Measurements from ENCODE around the gene MED20.

Gene MED20

DNA sequence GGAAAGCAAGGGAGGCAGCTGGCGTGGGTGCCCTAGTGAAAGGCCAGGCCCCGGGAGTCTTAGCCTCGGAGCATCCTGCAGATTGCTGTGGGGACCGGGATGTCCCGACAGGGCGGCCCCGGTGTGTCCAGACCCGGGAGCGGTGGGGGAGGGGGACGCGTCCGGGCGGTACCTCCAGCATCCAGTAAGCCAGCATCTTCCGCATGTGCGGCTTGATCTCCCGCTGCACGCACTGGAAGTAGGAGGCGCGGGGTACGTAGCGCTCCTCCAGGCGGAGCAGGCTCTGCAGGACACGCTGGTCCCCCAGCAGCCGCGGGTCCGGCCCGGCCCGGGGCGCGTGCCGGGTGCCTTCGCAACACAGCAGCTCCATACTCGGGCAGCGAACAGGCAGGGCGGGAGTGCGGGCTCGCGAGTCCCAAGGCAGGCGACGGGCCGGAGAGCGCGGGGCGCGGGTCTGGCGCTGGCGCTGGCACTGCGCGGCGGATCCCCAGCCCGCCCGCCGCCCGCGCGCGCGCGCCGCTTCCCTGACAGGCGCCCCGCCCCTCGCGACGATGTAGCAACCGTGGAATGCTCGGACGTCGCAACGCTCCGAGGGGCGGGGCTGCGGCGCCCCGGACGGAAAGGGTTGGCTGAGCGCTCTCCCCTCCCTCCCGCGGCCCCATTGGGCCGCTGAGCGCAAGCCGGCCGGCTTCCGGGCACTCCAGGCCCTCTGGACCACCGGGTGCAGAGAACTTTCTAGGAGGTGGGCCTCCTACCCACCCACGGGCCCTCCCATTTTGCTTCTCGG, 20.5 kb upstream of the MED20 start, which contains the start of gene CCND3:
CCND3 (minus strand) TSS at position 529 of the 787 bp plus-strand sequence; CDS start at position 370, 159 bp downstream.
- in situ Hi-C loops (cut with MboI; ENCODE audit: low sequenced_read_pairs), result no loop called here

DNA sequence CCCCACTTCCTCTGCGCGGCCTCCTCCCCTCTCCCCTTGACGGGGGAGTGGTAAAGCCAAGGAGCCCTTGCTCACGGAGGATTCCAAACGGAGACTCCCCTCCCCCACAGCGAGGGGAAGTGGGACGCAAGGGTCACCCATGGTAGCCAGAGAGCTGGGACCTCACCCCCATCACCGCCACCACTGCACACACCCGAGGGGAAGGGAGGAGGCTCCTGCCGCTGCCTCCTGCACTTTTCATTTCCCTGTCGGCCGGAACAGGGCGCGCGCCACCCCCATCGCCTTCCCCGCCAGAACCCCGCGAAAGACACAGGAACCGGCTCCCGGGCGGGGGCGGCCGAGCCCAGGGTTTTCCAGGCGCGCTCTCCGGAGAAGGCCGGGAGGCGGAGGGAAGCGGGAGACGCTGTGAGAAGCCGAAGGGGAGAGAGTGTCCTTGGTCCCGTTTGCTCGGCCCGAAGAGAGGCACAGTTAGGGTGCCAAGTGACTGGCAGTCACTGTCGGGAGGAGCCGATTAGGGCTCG, 19.9 kb upstream of the MED20 start:
- in situ Hi-C loops (cut with MboI; ENCODE audit: low sequenced_read_pairs), result no loop called here

DNA sequence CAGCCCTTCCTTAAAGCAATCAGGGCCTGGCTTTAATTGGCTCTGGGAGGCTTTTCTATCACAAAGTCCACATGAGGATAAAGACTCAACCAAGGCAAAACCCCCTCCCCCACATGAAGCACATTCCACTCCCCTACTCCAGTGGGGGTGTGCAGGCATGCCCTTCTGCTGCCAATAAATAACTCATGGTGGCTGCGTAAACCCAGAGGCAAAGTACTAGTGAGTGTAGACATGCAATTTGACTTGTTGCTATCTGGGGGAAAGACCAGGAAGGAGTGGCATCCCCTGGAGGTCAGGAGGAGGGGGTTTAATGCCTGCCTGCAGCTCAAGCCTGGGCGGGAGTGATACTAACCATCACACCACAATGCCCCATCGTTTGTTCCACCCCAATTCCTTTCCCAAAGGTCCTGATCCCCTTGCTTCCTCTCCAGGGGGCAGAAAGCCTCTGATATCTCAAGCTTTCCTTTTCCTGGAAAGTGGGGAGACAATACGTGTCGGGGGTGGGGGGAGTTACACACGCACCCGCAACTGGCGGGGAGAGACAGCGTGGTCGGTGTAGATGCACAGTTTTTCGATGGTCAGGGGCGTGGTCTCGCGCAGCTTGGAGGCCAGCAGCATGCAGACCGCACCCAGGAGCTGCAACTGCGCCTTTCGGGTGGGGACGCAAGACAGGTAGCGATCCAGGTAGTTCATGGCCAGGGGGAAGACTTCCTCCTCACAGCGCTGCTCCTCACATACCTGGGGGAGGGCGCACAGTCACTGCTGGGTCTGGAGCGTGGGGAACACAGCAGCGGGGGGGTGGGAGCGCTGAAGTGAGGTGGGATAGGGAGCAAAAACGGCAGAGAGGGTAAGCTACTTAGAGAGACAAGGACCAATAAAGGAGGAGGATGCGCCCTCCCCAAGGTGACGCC, 19.2 kb upstream of the MED20 start:
- in situ Hi-C loops (cut with MboI; ENCODE audit: low sequenced_read_pairs), result no loop called here

DNA sequence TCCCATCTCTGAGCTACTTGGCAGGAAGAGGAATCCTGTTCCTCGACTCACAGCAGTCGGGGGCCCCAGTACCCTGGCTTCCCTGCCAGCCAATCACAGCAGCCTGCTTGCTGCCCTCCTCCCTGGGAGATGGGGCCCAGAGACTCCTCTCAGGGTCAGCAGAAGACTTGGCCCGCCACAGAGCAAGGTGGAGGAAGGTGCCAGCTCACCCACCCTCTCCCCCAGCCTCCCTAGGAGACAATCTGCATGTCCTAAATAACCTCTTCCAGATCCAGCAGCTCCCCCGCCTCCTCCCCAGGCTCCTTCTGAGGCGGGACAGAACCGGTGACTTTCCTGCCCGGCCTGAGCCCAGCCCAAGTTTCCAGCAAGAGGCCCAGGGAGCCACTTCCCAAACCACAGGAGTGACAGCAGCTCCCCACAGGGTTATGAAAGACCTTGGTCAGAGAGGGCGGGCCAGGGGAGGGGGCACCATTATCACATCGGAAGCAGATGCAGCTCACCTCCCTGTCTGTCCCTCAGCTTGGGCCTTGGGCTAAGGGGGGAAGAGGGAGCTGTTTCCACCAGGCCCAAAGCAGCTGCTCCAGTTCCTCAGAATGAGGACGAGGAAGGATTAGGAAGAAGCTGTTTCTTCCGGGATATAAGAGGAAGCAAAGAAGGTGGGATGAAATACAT, 18.4 kb upstream of the MED20 start:
- in situ Hi-C loops (cut with MboI; ENCODE audit: low sequenced_read_pairs), result no loop called here

DNA sequence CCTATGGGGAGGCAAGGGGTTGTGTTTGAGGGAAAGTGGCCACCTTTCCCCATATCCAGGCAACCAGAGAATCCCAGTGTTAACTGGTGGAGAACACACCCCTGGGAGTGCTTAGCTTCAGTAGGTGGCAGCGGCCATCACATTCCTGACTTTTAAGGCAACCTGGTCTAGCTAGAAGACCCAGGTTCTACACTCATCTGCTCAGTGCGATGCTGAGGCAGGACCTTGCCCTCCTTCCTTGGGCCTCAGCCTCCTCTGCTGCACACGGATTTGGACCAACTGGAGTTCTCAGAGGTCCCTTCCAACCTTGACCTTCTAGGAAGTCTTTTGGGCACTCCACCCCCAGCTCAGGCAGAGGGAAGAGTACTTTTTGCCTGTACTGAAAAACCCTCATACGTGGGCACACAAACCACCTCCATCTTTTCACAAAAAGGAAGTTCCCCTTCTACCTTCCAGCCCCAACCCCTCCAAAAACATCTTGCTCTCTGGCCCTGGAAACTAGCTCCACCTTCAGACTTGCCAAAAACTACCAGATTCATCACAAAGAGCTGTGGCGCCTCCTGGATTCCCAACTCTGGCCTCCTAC, 17.7 kb upstream of the MED20 start:
- in situ Hi-C loops (cut with MboI; ENCODE audit: low sequenced_read_pairs), result no loop called here

DNA sequence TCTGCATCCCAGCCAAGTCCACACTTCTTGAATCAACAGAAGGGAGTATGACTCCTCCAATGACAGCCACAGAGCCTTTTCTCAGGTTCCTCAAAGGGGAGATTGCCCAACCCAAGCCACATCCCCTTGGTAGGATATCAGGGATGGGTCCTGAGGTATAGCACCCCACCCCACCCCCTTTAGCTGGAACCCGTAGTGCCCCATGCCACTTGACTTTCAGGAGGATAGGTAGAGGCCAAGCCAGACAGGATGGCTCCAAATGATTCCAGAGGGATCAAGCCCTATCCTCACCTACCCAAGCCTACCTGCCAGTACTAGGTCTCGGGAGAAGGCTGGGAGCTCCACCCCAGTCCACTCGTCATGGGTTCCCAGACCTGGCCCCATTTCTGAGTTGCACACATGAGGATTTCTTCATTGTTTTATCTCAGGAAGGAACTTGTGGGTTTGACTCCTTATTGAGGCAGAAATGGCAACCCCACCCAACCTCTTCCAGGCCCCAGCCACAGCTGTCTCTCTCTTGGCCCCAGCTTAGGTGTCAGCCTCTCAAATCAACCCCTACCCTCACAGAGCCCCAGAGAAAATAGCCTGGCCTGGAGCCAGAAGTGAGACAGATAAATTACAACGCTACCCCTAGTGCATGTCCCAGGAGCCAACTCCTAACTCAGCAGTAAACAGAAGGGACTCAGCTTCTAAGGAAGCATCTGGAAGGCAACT, 17.1 kb upstream of the MED20 start:
- in situ Hi-C loops (cut with MboI; ENCODE audit: low sequenced_read_pairs), result no loop called here

DNA sequence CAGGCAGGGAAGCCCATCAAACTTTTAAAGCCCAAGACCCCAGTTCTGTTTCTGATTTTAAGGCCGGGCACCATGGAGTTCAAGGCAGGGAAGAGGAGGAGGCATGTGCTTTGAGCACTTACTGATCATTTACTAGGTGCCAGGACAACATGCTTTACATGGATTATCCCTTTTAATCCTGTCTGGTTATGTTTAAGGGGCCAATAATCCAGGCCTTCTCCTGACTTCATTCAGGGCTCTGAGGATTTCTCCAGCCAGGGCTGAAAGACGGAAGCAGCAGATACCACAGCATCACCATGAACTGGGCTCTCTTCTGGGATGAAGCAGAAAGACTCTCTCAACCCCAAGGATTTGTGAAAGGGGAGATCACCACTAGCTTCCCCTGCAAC, 16.5 kb upstream of the MED20 start:
- in situ Hi-C loops (cut with MboI; ENCODE audit: low sequenced_read_pairs), result no loop called here

DNA sequence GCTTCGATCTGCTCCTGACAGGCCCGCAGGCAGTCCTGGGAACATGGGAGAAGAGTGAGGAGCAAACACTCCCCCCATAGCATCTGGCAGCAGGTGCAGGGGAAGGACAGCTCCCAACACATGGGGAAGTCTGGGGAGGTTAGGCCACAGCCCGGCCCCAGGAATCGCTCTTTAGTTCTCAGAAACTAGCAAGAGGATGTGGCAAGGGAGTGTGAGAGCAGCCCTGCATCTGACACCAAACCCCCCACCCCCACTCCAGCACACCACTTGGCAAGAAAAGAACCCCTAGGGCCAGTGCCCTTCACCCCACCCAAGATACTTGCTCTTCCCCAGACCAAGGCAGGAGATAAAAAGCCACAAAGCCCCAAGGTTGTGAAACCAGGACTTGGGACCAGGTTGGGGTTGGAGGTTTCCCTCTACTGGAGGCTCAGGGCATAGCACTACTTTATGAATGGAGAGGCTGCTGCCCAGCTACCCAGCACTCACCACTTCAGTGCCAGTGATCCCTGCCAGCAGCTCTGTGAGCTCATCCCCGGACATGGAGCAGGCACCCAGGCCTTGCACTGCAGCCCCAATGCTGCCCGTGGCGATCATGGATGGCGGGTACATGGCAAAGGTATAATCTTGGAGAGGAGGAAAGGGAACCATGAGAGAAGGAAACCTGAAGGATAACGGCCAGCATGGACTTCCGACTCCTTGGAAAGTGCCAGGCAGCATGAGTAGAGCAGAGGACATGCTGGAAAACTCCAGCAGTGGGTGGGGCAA, 15.3 kb upstream of the MED20 start:
- in situ Hi-C loops (cut with MboI; ENCODE audit: low sequenced_read_pairs), result no loop called here

DNA sequence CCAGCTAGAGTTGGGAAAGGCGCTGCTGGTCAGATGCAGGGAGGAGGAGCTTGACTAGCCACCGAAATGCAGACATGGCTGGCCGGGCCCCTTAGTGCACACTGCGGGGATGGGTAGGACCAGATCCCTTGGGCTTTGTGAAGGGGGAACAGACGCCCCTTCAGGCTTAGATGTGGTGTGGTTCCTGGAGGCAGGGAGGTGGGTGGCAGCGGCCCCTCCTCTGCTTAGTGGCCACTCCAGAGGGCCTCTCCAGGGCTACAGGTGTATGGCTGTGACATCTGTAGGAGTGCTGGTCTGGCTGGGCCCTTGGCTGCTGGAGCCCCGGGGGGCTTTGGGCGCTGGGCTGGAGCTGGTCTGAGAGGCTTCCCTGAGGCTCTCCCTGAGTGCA, 14.7 kb upstream of the MED20 start:
- in situ Hi-C loops (cut with MboI; ENCODE audit: low sequenced_read_pairs), result no loop called here

DNA sequence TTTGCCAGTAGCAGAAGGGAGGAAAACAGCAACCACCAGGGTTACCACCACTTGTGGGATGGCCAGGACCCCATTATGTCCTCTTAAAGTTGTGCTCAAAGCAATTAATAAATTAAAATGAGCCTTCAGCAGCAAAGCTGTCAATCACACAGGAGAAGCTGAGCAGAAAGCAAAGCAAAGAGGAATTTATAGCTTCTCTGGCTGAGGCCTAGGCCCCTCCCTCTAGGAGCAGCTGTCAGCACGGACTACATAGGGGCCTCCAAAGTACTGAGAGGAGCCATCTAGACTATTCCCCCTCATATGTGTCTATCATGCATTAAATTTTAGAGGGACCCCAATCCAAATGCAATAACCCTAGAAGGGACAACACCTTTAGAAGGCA, 14.2 kb upstream of the MED20 start:
- in situ Hi-C loops (cut with MboI; ENCODE audit: low sequenced_read_pairs), result no loop called here

DNA sequence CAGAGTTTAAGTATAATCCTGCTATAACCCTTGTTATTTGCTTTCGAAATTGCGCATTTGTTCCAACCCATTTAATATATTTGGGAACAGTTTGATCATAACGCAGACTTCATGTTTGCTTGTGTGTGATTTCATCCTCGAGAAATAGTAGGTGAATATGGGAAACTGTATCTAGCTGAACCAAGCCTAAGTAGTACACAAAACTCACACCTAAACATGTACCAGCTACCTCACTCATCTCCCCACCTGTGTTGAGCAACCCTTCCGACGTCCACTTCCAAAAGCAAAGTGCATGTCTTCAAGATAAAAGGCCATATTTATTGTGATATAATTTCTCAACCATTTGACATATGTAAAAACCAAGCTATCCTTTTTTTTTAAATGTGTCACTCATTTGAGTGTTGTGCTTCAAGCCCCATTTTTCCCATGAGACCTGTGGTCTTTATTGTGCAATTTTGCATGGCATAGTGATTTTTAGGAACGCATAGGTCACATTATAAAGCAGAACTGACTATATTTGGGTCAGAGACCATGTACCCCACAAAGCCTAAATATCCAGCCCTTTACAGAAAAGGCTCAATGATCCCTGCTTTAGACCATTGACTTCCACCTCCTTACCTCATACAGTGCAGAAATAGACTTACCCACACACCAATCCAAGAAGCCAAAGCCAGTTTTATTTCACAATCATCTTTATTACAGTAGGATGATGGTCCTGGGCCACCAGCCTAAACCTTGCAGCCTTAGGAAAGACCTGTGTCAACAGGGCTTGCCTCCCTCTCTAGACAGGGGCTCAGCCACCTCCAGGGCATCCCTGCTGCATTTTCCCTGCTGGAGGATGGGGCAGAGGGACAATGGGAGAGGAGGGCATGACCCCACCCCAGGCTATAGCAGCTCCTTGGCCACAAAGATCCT, 13.6 kb upstream of the MED20 start:
- in situ Hi-C loops (cut with MboI; ENCODE audit: low sequenced_read_pairs), result no loop called here

DNA sequence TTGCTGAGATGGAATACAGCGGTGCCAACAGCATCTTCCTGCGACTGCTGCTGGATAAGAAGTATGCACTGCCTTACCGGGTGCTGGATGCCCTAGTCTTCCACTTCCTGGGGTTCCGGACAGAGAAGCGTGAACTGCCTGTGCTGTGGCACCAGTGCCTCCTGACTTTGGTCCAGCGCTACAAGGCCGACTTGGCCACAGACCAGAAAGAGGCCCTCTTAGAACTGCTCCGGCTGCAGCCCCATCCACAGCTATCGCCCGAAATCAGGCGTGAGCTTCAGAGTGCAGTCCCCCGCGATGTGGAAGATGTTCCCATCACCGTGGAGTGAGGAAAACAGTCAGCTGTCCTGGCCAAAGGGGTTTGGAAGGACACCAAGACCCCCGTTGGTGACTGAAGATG, 11.4 kb upstream of the MED20 start:
- in situ Hi-C loops (cut with MboI; ENCODE audit: low sequenced_read_pairs), result no loop called here

DNA sequence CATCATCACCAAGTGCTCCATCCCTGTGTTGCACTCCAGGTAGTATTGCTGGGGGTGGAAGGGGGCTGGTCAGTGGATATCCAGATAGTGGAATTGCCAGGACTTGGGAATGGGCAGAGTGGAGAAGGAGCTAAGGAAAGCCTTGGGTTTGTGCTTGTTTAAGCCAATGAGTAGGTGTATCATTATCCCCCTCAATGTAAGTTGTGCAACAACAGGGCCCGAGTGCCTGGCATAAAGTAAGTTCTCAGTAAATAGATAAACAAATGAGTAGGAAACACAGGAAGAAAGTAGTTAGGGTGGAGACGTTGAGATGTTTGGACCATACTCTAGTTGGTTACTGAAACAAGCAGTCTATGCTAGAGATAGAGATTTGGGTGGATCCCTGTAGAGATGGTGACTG, 10.9 kb upstream of the MED20 start:
- in situ Hi-C loops (cut with MboI; ENCODE audit: low sequenced_read_pairs), result no loop called here

DNA sequence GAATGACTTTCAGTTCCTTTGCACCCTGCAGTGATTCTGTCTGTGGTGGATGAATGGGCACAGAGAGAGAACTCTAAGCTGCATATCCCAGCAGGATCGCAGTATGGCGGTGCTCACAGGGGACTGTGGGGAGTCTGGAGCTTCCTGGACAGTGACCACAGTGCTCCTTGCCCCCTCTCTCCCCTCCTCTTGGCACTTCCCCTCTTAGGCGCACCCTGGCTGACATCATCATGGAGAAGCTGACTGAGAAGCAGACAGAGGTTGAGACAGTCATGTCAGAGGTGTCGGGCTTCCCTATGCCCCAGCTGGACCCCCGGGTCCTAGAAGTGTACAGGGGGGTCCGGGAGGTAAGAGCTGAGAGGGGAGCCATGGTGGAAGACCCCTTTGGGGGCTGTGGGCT, 9.0 kb upstream of the MED20 start:
- in situ Hi-C loops (cut with MboI; ENCODE audit: low sequenced_read_pairs), result no loop called here

DNA sequence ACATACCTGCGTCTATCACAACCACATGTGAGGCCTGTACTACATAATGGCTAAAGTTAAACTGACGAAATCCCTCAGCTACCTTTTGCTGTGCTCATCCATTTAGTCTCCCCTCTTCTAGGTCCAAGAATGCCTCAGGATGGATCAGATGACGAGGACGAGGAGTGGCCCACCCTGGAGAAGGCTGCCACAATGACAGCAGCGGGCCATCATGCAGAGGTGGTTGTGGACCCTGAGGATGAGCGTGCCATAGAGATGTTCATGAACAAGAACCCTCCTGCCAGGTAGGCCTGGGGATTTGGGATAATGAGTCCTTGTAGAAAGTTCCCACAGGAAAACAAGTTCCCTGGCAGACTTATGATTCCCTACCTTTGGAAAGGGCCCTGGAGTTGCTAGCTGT, 6.3 kb upstream of the MED20 start:
- in situ Hi-C loops (cut with MboI; ENCODE audit: low sequenced_read_pairs), result no loop called here

DNA sequence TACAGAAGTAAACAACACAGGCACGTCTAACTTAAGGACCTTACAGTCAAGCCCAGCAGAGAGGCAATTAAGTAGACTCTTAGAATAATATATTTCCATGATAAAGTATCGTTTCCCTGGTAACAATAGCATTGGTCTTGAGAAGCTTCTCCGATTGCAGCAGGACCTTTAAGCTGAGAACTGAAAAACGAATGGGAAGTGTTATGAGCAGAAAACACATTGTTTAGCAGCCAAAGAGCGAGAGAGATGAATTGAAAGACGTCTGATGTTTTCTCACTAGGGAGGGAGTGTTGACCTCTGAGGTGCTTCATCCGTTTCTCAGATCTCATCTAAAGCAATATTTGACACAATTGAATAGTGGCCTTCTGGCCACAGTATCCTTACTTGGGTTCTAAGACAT, 1.2 kb upstream of the MED20 start:
- in situ Hi-C loops (cut with MboI; ENCODE audit: low sequenced_read_pairs), result no loop called here

DNA sequence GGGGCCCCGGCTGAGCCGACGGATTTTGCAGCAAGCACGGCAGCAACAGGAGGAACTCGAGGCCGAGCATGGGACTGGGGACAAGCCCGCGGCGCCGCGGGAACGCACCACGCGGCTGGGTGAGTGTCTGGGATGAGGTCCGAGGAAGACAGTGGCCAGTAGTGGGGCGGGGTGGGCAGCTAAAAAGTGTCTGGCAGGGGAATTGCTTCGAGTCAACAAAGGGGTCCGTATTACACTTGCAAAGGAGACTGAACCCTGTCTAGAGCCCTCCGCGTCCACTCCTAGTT, 716 bp upstream of the MED20 start:
- in situ Hi-C loops (cut with MboI; ENCODE audit: low sequenced_read_pairs), result no loop called here

DNA sequence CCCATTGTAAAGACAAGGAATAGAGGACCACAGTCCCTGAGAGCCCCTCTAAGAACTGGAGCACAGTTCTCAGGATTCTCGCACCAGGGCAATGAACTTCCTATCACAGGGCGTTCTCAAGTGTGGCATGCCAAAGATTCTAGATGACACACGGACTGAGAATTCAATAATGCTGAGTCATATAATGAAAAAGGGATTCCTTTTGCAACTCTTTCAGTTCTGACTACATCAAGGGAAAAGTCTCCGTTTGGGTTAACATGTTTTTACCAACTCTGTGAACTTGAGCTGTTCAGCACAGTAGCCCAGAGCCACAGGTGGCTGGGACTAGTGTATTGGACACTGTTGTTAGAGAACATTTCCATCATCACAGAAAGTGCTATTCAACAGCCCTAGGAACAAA, 3.4 kb downstream of the MED20 start:
- in situ Hi-C loops (cut with MboI; ENCODE audit: low sequenced_read_pairs), result no loop called here
